ENCODE results near the gene ETS2.

DNA sequence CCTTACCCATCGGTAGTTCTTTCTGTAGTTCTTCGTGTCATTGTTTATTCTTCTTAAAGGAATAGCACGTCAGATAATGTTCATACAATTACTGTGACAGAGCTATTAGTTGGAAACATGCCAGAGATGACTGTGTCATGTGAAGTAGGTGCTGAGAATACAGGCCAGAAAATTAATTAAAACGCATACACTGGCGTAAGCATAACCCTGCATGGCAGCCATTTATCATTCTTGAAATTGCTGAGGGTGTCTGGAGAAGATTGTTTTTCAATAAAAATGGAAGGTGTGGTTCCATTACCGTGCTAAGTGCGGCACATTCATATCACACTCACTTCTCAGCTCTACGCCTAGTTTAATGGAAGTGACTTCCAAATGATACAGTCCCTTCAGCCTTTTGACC lies 7.8 kb downstream of the ETS2 start:
- TF ChIP-seq CTCF (IDR thresholded peaks at IDR 0.05), result no peak
- TF ChIP-seq POLR2A (IDR thresholded peaks at IDR 0.05), result no peak

All from thyroid gland (tissue), 4 donors.